ENCODE measurements around the gene TDP1.
A peak's percentile ranks its signal among the peaks of the same experiment; 100 is the strongest.

The TDP1 gene

DNA sequence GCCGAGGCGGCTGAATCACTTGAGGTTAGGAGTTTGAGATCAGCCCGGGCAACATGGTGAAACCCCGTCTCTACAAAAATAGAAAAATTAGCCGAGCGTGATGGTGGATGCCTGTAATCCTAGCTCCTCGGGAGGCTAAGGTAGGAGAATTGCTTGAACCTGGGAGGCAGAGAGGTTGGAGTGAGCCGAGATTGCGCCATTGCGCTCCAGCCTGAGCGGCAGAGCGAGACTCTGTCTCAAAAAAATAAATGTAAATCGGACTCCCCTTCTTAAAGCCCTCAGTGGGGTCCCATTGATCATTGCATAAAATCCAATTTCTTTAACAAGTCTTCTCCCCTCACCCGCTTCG, 908 bp downstream of the TDP1 start:
- DNase-seq (ENCODE audit: extremely low read depth, insufficient read length), result no peak
- H3K36me3 ChIP-seq (ENCODE audit: control insufficient read depth, insufficient read depth, low read length), result peaks cover 5% of the 10 kb centered on the region
- TF ChIP-seq, protein P1, sequence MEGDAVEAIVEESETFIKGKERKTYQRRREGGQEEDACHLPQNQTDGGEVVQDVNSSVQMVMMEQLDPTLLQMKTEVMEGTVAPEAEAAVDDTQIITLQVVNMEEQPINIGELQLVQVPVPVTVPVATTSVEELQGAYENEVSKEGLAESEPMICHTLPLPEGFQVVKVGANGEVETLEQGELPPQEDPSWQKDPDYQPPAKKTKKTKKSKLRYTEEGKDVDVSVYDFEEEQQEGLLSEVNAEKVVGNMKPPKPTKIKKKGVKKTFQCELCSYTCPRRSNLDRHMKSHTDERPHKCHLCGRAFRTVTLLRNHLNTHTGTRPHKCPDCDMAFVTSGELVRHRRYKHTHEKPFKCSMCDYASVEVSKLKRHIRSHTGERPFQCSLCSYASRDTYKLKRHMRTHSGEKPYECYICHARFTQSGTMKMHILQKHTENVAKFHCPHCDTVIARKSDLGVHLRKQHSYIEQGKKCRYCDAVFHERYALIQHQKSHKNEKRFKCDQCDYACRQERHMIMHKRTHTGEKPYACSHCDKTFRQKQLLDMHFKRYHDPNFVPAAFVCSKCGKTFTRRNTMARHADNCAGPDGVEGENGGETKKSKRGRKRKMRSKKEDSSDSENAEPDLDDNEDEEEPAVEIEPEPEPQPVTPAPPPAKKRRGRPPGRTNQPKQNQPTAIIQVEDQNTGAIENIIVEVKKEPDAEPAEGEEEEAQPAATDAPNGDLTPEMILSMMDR (IDR thresholded peaks at IDR 0.05; ENCODE audit: insufficient read depth, low read length, poor library complexity, severe bottlenecking), result no peak

DNA sequence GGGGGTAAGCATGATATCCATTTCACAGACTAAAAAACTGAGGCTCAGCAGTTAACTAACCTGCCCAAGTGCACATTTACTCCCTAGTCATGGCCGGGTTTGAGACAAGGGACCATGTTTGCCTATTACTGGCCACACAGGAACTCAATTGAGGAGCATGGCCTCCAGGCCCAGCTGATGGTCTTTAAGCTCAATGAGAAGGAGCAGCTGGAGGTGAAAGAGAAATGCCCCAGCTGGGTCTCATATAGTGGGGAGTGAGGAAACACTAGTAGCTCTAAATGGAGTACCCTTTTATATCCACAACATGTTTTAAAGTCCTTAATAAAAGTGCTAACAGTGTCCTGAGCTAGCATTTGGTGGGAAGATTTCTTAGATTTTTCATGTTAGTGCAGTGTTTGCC, 1.6 kb downstream of the TDP1 start:
- no peak for DNase-seq (ENCODE audit: extremely low read depth, insufficient read length)
- TF ChIP-seq, protein P1 (IDR thresholded peaks at IDR 0.05; ENCODE audit: insufficient read depth, low read length, poor library complexity, severe bottlenecking), result no peak
- no peaks in the 10 kb centered on the region for H3K27me3 ChIP-seq (replicated peaks; ENCODE audit: control insufficient read depth, insufficient read depth, low read length)
- peak overlapping the region; percentile 84 for H3K4me3 ChIP-seq (replicated peaks; ENCODE audit: low read depth, low read length)
- peaks cover 5% of the 10 kb centered on the region for H3K36me3 ChIP-seq (ENCODE audit: control insufficient read depth, insufficient read depth, low read length)

More for the DNA sequence above, 908 bp downstream of the TDP1 start:
- Histone ChIP-seq H3K27me3 (replicated peaks; ENCODE audit: control insufficient read depth, insufficient read depth, low read length) (no peaks in the 10 kb centered on the region), H3K4me3 (replicated peaks; ENCODE audit: low read depth, low read length) (peak overlapping the region; percentile 84)

DNA sequence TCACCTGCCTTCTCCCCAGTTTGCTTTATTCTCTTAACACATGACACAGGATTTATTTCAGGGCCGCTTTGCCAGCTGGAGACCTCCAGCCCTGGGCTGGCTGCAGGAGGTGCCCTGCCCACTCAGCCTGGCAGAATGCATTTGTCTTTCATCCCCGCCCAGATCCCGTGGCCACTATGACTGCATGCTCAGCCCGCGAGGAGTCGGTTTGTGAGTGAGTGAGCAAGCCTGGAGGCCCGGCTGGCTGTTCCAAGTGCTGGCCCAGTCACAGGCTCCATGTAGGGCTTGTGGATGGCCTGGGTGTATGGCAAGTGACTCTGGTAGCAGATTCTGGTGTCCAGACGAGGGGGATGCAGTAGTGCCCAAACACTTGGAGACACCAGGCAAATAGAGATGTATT, 2.1 kb downstream of the TDP1 start:
- no peaks in the 10 kb centered on the region for H3K27me3 ChIP-seq (replicated peaks; ENCODE audit: control insufficient read depth, insufficient read depth, low read length)
- DNase-seq (ENCODE audit: extremely low read depth, insufficient read length), result no peak
- H3K4me3 ChIP-seq (replicated peaks; ENCODE audit: low read depth, low read length), result no peak overlapping the region
- TF ChIP-seq, protein P1 (IDR thresholded peaks at IDR 0.05; ENCODE audit: insufficient read depth, low read length, poor library complexity, severe bottlenecking), result no peak
- peaks cover 5% of the 10 kb centered on the region for H3K36me3 ChIP-seq (ENCODE audit: control insufficient read depth, insufficient read depth, low read length)

DNA sequence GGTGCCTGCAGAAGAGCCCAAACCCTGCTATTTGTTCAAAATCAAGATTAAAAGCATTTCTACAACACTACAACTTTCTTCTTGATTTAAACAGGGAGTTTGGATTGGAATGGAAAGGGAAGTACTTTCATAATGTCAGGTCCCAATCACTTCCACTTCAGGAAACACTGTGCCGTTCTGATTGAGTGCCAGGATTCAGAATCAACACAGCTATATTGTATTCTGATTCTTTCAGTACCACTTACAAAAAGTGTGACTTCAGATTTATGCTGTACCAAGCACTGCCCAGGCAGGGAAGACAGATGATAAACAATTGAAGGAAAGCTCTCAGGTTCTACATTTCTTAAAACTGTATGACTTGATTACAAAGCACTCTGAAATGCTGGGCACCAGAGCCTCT, 3.2 kb downstream of the TDP1 start:
- TF ChIP-seq, protein P1 (IDR thresholded peaks at IDR 0.05; ENCODE audit: insufficient read depth, low read length, poor library complexity, severe bottlenecking), result no peak
- Histone ChIP-seq H3K4me3 (replicated peaks; ENCODE audit: low read depth, low read length) (no peak overlapping the region), H3K27me3 (replicated peaks; ENCODE audit: control insufficient read depth, insufficient read depth, low read length) (no peaks in the 10 kb centered on the region), H3K36me3 (ENCODE audit: control insufficient read depth, insufficient read depth, low read length) (peaks cover 14% of the 10 kb centered on the region)
- DNase-seq (ENCODE audit: extremely low read depth, insufficient read length), result no peak

DNA sequence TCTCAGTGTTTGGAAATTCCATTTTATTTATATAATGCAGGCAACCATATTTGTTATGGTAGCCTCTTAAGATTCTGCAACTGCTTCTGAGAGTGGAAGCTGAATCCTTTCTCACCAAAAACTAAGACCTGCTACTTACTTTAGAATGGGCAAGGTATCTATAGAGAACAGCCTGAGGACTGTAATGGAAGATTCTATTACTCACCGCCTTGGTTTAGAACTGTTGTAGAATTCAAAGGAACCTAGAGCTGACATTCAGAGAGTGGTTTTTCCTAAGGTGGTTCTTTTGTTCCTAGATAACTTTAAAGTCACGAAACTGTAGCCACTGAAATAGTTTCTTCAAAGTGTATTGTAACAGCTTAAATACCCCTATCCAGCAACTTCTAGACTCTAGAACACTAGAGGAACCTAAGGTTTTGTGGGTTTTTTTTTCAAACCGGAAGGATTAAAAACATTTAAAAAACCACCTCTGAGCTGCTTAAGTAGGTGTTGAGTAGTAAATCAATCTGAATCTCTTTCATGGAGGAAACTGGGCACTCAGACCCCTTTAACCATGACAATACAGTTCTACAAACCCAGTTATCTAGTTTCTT, 4.2 kb downstream of the TDP1 start:
- no peak for DNase-seq (ENCODE audit: extremely low read depth, insufficient read length)
- Histone ChIP-seq H3K4me3 (replicated peaks; ENCODE audit: low read depth, low read length) (no peak overlapping the region), H3K36me3 (ENCODE audit: control insufficient read depth, insufficient read depth, low read length) (peaks cover 16% of the 10 kb centered on the region), H3K27me3 (replicated peaks; ENCODE audit: control insufficient read depth, insufficient read depth, low read length) (no peaks in the 10 kb centered on the region)
- TF ChIP-seq, protein P1 (IDR thresholded peaks at IDR 0.05; ENCODE audit: insufficient read depth, low read length, poor library complexity, severe bottlenecking), result no peak

DNA sequence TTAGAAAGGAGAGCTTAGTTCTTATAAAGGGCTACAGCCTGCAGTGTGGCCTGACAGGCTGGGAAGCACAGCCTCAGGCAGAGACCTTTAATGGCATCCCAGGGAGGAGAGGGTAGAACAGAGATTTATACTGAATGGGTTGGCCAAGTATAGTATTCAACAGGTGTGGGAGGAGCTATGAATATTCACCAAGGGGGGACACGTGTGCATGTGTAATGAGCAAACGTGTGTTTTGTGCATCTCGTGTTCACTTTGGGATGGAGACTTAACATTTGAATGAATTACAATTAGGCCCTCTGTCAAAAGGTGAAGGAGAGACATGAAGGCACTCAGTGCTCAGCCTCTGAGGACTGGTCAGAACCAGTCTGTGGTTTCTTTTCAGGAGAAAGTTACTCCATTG, 5.2 kb downstream of the TDP1 start:
- Histone ChIP-seq H3K4me3 (replicated peaks; ENCODE audit: low read depth, low read length) (no peak overlapping the region), H3K27me3 (replicated peaks; ENCODE audit: control insufficient read depth, insufficient read depth, low read length) (no peaks in the 10 kb centered on the region), H3K36me3 (ENCODE audit: control insufficient read depth, insufficient read depth, low read length) (peaks cover 16% of the 10 kb centered on the region)
- DNase-seq (ENCODE audit: extremely low read depth, insufficient read length), result no peak
- TF ChIP-seq, protein P1 (IDR thresholded peaks at IDR 0.05; ENCODE audit: insufficient read depth, low read length, poor library complexity, severe bottlenecking), result no peak

Measured in GM06990 (cell line).